Parathyroid adenoma (tissue), 2 donors: ENCODE data around the gene ASTN2.

ENCODE experiments used
- H2AFZ ChIP-seq: fragments of 300-600 bp; sonication (generic); one replicate; pipeline ENCODE4 v1.7.0; 2017; ENCODE audit warnings: antibody characterized with exemption, mild to moderate bottlenecking
- H3K27ac ChIP-seq: fragments of 300-600 bp; sonication (generic); one replicate; pipeline ENCODE4 v1.7.0; 2017
- H3K27me3 ChIP-seq: fragments of 300-600 bp; sonication (generic); one replicate; pipeline ENCODE4 v1.7.0; 2017; ENCODE audit warnings: low read length; ENCODE audit not compliant: control insufficient read depth, insufficient read depth
- H3K36me3 ChIP-seq: fragments of 300-600 bp; sonication (generic); one replicate; pipeline ENCODE4 v1.7.0; 2017; ENCODE audit warnings: low read length; ENCODE audit not compliant: control insufficient read depth, insufficient read depth
- H3K4me1 ChIP-seq: fragments of 300-600 bp; sonication (generic); one replicate; pipeline ENCODE4 v1.7.0; 2017; ENCODE audit warnings: control low read depth
- H3K4me2 ChIP-seq: fragments of 300-600 bp; sonication (generic); one replicate; pipeline ENCODE4 v1.7.0; 2017; ENCODE audit warnings: low read length
- H3K4me3 ChIP-seq: fragments of 300-600 bp; sonication (generic); one replicate; pipeline ENCODE4 v1.7.0; 2017; ENCODE audit warnings: low read depth, low read length
- H3K79me2 ChIP-seq: fragments of 300-600 bp; sonication (generic); one replicate; pipeline ENCODE4 v1.7.0; 2017; ENCODE audit warnings: control low read depth
- H3K9ac ChIP-seq: fragments of 300-600 bp; sonication (generic); one replicate; pipeline ENCODE4 v1.7.0; 2017; ENCODE audit warnings: mild to moderate bottlenecking
- H3K9me3 ChIP-seq: fragments of 300-600 bp; sonication (generic); one replicate; pipeline ENCODE4 v1.7.0; 2017; ENCODE audit warnings: low read length; ENCODE audit not compliant: control insufficient read depth
- TF ChIP-seq, protein P1 (sequence below): fragments of 300-600 bp; sonication (generic); IDR thresholded peaks from one replicate; pipeline ENCODE4 v1.7.0; 2017; ENCODE audit warnings: antibody characterized with exemption, mild to moderate bottlenecking
- donor health status: primary hyperparathyroidism.

ASTN2 gene

DNA sequence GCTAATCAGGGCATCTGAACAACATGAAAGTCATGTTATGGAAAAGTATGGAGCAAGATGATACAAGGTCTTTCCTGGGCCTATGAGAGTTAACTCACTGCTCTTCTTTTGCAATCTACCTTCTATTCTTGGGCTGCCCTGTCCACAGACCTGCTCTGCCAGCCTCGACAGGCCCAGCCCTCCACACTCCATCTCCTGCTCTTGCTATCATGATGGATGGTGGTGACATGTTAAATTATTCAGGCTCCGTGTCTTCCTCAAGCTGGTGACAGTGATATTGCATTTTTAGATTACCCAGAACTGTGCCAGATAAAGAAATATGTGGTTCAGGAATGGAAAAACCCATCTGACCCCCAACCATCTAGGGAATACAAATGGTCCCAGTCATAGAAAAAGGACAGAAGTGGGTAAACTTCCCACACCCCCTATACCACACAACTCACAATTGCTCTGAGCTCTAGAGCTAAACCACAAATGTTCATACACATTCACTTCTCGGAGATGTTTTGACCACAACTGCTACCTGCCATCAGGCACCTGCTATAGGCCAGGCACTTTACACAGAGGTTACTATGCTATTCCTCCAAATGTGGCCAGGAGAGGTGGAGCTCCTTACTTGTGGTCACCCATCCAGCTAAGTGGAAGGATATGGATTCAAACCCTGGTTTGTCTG, 311.3 kb downstream of the ASTN2 start:
- H3K4me1 ChIP-seq: no peaks in the 10 kb centered on the region
- no peak overlapping the region for H2AFZ ChIP-seq
- no peaks in the 10 kb centered on the region for H3K36me3 ChIP-seq
- TF ChIP-seq, protein P1, sequence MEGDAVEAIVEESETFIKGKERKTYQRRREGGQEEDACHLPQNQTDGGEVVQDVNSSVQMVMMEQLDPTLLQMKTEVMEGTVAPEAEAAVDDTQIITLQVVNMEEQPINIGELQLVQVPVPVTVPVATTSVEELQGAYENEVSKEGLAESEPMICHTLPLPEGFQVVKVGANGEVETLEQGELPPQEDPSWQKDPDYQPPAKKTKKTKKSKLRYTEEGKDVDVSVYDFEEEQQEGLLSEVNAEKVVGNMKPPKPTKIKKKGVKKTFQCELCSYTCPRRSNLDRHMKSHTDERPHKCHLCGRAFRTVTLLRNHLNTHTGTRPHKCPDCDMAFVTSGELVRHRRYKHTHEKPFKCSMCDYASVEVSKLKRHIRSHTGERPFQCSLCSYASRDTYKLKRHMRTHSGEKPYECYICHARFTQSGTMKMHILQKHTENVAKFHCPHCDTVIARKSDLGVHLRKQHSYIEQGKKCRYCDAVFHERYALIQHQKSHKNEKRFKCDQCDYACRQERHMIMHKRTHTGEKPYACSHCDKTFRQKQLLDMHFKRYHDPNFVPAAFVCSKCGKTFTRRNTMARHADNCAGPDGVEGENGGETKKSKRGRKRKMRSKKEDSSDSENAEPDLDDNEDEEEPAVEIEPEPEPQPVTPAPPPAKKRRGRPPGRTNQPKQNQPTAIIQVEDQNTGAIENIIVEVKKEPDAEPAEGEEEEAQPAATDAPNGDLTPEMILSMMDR: no peak
- no peaks in the 10 kb centered on the region for H3K9me3 ChIP-seq
- H3K4me3 ChIP-seq: no peak overlapping the region
- no peak overlapping the region for H3K9ac ChIP-seq
- no peak overlapping the region for H3K4me2 ChIP-seq
- H3K79me2 ChIP-seq: no peaks in the 10 kb centered on the region
- H3K27ac ChIP-seq: no peak overlapping the region
- no peaks in the 10 kb centered on the region for H3K27me3 ChIP-seq

DNA sequence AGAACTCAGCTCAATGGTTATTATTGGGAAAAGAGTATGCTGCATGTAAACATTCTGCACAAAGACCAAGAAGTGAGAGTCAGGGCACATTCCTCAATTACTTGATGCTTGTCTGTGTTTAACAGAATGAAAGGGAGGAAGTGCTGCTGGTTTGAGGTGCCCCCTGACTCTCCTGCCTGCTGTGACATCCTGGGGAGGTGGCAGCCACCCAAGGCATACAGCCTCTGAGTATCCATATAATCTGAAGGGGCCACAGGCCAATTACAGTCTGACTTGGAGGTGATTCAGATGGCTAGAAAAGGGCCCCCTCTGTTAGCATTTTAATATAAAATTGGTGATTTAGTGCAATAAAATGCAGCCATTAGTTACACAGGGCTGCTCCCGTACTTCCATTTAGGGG, 313.8 kb downstream of the ASTN2 start:
- Histone ChIP-seq H2AFZ (no peak overlapping the region), H3K27ac (no peak overlapping the region), H3K27me3 (no peaks in the 10 kb centered on the region), H3K36me3 (no peaks in the 10 kb centered on the region), H3K9ac (no peak overlapping the region), H3K79me2 (no peaks in the 10 kb centered on the region), H3K4me3 (no peak overlapping the region), H3K9me3 (no peaks in the 10 kb centered on the region), H3K4me1 (no peaks in the 10 kb centered on the region), H3K4me2 (no peak overlapping the region)
- TF ChIP-seq, protein P1: no peak

DNA sequence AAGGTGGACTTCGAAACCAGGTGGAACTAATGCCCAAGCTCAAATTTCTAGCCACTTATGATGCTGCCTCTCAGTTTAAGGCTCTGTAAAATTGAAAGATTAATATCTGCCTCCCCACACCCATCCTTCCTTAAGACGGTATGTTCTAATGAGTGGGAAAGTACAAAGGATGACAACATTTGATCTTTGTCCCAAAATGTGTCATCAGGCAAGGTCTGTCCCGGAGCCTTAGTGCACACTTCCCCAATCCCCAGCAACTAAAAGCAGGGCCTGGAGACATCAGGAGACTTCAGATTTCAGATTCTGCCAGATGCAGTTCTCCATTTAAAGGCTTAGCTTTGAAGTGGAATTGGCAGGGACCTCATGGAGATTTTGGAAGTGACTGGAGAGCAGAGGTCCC, 316.5 kb downstream of the ASTN2 start:
- Histone ChIP-seq H3K9me3 (no peaks in the 10 kb centered on the region), H3K4me1 (no peaks in the 10 kb centered on the region), H3K9ac (no peak overlapping the region), H3K4me2 (no peak overlapping the region), H3K36me3 (no peaks in the 10 kb centered on the region), H3K27ac (no peak overlapping the region), H3K79me2 (no peaks in the 10 kb centered on the region), H2AFZ (no peak overlapping the region), H3K27me3 (no peaks in the 10 kb centered on the region), H3K4me3 (no peak overlapping the region)
- TF ChIP-seq, protein P1: no peak

DNA sequence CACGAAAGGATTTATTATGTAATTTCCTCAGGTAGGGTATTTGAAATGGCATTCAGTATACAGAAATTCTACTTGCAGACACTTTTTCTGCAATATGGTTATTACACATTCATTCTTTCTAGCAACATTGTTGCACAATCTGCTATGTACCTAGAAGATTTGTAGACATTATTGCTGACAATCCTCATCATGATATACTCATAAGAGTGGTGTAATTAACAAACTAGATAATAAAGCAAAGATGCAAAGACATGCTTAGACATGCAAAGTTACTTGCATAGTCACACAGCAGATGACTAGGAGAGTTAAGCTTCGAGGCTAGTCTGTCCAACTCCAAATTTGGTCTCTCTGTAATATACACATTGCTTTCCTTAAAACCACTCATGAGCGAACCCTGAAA, 317.1 kb downstream of the ASTN2 start:
- no peak overlapping the region for H2AFZ ChIP-seq
- no peaks in the 10 kb centered on the region for H3K4me1 ChIP-seq
- TF ChIP-seq, protein P1: no peak
- no peak overlapping the region for H3K9ac ChIP-seq
- no peaks in the 10 kb centered on the region for H3K27me3 ChIP-seq
- H3K79me2 ChIP-seq: no peaks in the 10 kb centered on the region
- no peaks in the 10 kb centered on the region for H3K36me3 ChIP-seq
- H3K9me3 ChIP-seq: no peaks in the 10 kb centered on the region
- H3K27ac ChIP-seq: no peak overlapping the region
- no peak overlapping the region for H3K4me2 ChIP-seq
- H3K4me3 ChIP-seq: no peak overlapping the region

DNA sequence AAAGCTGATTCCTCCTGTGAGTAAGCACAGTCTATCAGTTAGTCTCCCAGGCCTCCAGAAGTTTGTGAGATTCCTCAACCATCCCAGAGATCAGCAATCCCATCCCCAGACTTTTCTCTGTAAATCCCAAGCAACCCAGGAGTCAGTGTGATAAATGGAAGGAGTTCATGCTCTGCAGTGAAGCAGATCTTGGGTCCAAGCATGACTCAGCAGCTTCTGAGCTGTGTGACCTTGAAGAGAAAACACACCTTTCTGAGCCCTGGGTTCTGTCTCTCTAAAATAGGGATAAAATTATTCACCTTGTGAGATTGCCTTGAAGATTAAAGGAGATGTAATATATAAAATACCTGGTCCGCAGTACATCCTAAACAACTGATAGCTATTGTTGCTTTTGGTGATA, 318.7 kb downstream of the ASTN2 start:
- Histone ChIP-seq H3K27ac (no peak overlapping the region), H3K79me2 (no peaks in the 10 kb centered on the region), H3K9me3 (no peaks in the 10 kb centered on the region), H2AFZ (no peak overlapping the region), H3K9ac (no peak overlapping the region), H3K36me3 (no peaks in the 10 kb centered on the region), H3K27me3 (no peaks in the 10 kb centered on the region), H3K4me3 (no peak overlapping the region), H3K4me2 (no peak overlapping the region), H3K4me1 (no peaks in the 10 kb centered on the region)
- TF ChIP-seq, protein P1: no peak
